Lower leg skin (tissue), 3 donors: ENCODE data around the gene SLC27A4.

Experiments
- POLR2A ChIP-seq, 2 donors: fragments of 450-650 bp; IDR thresholded peaks; one replicate each; pipeline ENCODE4 v1.6.1; 2016 to 2017; ENCODE audit warnings: antibody characterized with exemption in 2 of 2, mild to moderate bottlenecking in 1 of 2, moderate library complexity in 1 of 2
- TF ChIP-seq, protein P1 (sequence below), 3 donors: fragments of 450-650 bp; IDR thresholded peaks; one replicate each; pipeline ENCODE4 v1.5.1; 2016; ENCODE audit warnings: antibody characterized with exemption in 3 of 3, mild to moderate bottlenecking in 3 of 3, moderate library complexity in 2 of 3

DNA sequence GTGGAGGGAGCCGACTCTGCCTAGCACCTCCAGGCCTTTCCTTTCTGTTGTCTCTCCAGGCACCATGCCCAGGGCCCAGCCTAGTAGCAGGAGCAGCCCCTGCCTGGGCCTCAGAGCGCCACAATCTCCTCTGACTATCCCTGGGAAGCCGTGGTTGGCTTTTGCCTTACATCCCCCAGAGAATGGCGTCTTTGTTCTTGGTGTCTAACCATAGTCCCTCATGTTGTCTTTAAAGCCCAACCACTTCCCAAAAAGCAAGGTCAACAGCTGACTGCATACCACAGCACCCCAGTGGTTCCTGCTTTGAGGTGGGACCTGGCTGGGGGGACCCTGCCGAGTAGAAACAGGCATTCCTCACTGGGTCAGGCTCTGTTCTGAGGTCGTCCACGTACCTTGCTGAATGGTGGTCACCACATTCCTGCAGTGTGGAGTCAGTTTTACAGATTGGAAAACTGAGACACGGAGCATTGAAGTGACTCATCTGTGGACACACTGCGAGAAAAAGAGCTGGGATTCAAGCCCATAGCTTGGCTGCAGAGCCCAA lies 66.6 kb downstream of the SLC27A4 start:
- TF ChIP-seq, protein P1, sequence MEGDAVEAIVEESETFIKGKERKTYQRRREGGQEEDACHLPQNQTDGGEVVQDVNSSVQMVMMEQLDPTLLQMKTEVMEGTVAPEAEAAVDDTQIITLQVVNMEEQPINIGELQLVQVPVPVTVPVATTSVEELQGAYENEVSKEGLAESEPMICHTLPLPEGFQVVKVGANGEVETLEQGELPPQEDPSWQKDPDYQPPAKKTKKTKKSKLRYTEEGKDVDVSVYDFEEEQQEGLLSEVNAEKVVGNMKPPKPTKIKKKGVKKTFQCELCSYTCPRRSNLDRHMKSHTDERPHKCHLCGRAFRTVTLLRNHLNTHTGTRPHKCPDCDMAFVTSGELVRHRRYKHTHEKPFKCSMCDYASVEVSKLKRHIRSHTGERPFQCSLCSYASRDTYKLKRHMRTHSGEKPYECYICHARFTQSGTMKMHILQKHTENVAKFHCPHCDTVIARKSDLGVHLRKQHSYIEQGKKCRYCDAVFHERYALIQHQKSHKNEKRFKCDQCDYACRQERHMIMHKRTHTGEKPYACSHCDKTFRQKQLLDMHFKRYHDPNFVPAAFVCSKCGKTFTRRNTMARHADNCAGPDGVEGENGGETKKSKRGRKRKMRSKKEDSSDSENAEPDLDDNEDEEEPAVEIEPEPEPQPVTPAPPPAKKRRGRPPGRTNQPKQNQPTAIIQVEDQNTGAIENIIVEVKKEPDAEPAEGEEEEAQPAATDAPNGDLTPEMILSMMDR (IDR thresholded peaks at IDR 0.05): no peak
- no peak for TF ChIP-seq POLR2A (IDR thresholded peaks at IDR 0.05)
